ENCODE data around the gene CCDC9. TPM values are rescaled to one million over a fixed set of nuclear protein-coding genes. Genes with fewer than 3 reads are reported as not detected.

The CCDC9 gene
- total RNA-seq, 4 donors from 2014 or later = 20.9 to 27.5 (median 22.4) TPM

DNA sequence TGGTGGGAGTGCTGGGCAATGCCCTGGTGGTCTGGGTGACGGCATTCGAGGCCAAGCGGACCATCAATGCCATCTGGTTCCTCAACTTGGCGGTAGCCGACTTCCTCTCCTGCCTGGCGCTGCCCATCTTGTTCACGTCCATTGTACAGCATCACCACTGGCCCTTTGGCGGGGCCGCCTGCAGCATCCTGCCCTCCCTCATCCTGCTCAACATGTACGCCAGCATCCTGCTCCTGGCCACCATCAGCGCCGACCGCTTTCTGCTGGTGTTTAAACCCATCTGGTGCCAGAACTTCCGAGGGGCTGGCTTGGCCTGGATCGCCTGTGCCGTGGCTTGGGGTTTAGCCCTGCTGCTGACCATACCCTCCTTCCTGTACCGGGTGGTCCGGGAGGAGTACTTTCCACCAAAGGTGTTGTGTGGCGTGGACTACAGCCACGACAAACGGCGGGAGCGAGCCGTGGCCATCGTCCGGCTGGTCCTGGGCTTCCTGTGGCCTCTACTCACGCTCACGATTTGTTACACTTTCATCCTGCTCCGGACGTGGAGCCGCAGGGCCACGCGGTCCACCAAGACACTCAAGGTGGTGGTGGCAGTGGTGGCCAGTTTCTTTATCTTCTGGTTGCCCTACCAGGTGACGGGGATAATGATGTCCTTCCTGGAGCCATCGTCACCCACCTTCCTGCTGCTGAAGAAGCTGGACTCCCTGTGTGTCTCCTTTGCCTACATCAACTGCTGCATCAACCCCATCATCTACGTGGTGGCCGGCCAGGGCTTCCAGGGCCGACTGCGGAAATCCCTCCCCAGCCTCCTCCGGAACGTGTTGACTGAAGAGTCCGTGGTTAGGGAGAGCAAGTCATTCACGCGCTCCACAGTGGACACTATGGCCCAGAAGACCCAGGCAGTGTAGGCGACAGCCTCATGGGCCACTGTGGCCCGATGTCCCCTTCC, 63.9 kb downstream of the CCDC9 start:
- 93 to 95% methylated on average over 17 to 46 of the region's 46 CpGs for WGBS, 2 donors (ENCODE audit: low coverage in 1 of 2)
- DNase-seq = no peak
- Histone ChIP-seq H3K27ac (no peak overlapping the region), H3K9me3 (no peaks in the 10 kb centered on the region), H3K4me1 (no peaks in the 10 kb centered on the region), H3K27me3 (peaks cover 4% of the 10 kb centered on the region), H3K4me3 (no peak overlapping the region), H3K36me3 (no peaks in the 10 kb centered on the region)
- TF ChIP-seq POLR2AphosphoS5 (IDR thresholded peaks at IDR 0.05) (no peak), EP300 (IDR thresholded peaks at IDR 0.05; ENCODE audit: low read depth) (no peak), POLR2A (IDR thresholded peaks at IDR 0.05) (no peak)
- TF ChIP-seq, protein P1, sequence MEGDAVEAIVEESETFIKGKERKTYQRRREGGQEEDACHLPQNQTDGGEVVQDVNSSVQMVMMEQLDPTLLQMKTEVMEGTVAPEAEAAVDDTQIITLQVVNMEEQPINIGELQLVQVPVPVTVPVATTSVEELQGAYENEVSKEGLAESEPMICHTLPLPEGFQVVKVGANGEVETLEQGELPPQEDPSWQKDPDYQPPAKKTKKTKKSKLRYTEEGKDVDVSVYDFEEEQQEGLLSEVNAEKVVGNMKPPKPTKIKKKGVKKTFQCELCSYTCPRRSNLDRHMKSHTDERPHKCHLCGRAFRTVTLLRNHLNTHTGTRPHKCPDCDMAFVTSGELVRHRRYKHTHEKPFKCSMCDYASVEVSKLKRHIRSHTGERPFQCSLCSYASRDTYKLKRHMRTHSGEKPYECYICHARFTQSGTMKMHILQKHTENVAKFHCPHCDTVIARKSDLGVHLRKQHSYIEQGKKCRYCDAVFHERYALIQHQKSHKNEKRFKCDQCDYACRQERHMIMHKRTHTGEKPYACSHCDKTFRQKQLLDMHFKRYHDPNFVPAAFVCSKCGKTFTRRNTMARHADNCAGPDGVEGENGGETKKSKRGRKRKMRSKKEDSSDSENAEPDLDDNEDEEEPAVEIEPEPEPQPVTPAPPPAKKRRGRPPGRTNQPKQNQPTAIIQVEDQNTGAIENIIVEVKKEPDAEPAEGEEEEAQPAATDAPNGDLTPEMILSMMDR (IDR thresholded peaks at IDR 0.05) = no peak
- in situ Hi-C loops (cut with MboI; ENCODE audit: low pct_ligation_motif_present in 1 of 4, low pct_unique_long_range_greater_than_20kb in 1 of 4, low sequenced_read_pairs in 3 of 4) (loop anchor here in 1 of 4 donors (25.0 kb wide), 1 partner anchor 392 kb away; the partner anchor contains the start of gene EHD2), intact Hi-C loops (cut with DNase I; ENCODE audit: low total_unique reads) (loop anchor here (10.0 kb wide), 1 partner anchor 65 kb away; no protein-coding TSS in a partner anchor)

Small RNA genes lying within 50 kb of the gene (small RNA-seq; reads per million reads assigned to genes)
- gene MIR3190 = 0 reads per million in 4 donors

Other genes with a start within 250 kb of the CCDC9 start
- under 1 TPM in 2 of 4 donors, not detected in 2; 0.55 to 0.79 TPM for gene NPAS1, start 236.7 kb upstream of the CCDC9 start, total RNA-seq
- 10 to 100 TPM in 3 of 4 donors, 1 to 10 TPM in 1; 8.0 to 48.7 (median 32.5) TPM for gene TMEM160, start 207.9 kb upstream of the CCDC9 start, total RNA-seq
- 10 to 100 TPM; 25.4 to 32.2 (median 28.0) TPM for gene ZC3H4, start 142.7 kb upstream of the CCDC9 start, total RNA-seq
- gene SAE1, start 125.7 kb upstream of the CCDC9 start, total RNA-seq = 10 to 100 TPM; 27.3 to 85.4 (median 51.8) TPM
- gene BBC3, start 25.3 kb upstream of the CCDC9 start, total RNA-seq = 10 to 100 TPM; 10.9 to 31.0 (median 14.4) TPM
- 10 to 100 TPM in 2 of 4 donors, 1 to 10 TPM in 2; 7.2 to 17.2 (median 9.6) TPM for gene INAFM1, start 18.4 kb downstream of the CCDC9 start, total RNA-seq
- 1 to 10 TPM in 3 of 4 donors, under 1 TPM in 1; 0.60 to 9.0 (median 5.3) TPM for gene C5AR1, start 53.3 kb downstream of the CCDC9 start, total RNA-seq
- gene C5AR2, start 75.7 kb downstream of the CCDC9 start, total RNA-seq = 1 to 10 TPM in 2 of 4 donors, under 1 TPM in 1, not detected in 1; 0.64 to 4.9 (median 2.0) TPM
- gene DHX34, start 92.8 kb downstream of the CCDC9 start, total RNA-seq = 10 to 100 TPM; 12.4 to 30.3 (median 21.3) TPM
- gene MEIS3, start 163.0 kb downstream of the CCDC9 start, total RNA-seq = 10 to 100 TPM in 1 of 4 donors, 1 to 10 TPM in 2, not detected in 1; 2.3 to 56.5 (median 7.1) TPM
- 10 to 100 TPM in 2 of 4 donors, 1 to 10 TPM in 1, under 1 TPM in 1; 0.82 to 36.4 (median 9.6) TPM for gene SLC8A2, start 215.4 kb downstream of the CCDC9 start, total RNA-seq
- gene KPTN, start 227.7 kb downstream of the CCDC9 start, total RNA-seq = 1 to 10 TPM in 3 of 4 donors, not detected in 1; 2.2 to 5.7 (median 3.3) TPM

Data from transverse colon (tissue), 4 donors.